Measurements from ENCODE around the gene KIAA1328. TPM values are rescaled to one million over a fixed set of nuclear protein-coding genes. Genes with fewer than 3 reads are reported as not detected.

The KIAA1328 gene
- total RNA-seq (2012; rRNA removed) = 7.1 and 7.2 TPM in 2 replicates

DNA sequence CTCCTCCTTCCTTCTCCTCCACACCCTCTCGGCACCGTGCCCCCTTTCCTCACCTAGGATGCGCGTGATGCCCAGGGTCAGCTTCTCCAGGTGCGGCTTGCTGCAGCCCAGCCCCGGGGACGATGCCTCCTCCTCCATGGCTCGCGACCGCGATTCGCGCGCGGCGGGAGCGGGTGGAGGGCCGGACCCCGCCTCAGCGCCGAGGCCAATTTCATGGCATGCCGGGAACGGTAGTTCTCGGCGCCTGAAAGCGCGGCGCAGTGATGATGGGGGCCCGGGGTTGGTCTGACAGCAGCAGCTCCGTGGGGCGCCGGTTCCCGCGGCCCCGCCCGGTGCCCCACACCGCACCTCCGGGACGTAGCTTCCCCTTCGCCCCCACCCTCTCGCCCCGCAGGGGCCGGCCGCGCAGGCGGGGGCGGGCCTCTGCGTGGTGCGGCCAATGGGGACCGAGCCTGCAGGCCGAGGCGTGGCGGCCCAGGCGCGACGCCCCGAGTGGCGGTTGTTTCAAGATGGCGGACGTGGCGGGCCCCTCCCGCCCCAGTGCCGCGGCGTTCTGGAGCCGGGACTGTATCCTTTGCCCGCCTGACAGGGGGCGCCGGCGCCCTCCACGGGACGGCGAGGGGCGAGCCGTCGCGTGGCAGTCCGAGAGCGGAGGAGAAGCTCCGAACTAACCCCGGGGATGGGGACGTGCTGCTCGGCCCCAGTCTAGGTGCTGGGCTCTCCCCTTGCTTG lies at the start of gene KIAA1328, which contains the start of gene TPGS2:
KIAA1328 (plus strand) TSS at position 498 of the 732 bp plus-strand sequence; CDS start at position 510, 12 bp downstream.
TPGS2 (minus strand) TSS at position 373 of the 732 bp plus-strand sequence; CDS start at position 138, 235 bp downstream.
- H3K36me3 ChIP-seq (ENCODE audit: insufficient read depth, low read length) = no peaks in the 10 kb centered on the region
- H3K9me3 ChIP-seq (replicated peaks; ENCODE audit: low read length) = no peaks in the 10 kb centered on the region
- peaks cover 27% of the 10 kb centered on the region for H3K4me1 ChIP-seq (ENCODE audit: control insufficient read depth, insufficient read depth, low read length)
- H3K9ac ChIP-seq (ENCODE audit: low read depth, low read length) = peak within 1 kb of the TSS; percentile 81
- peak within 1 kb of the TSS; percentile 81 for H3K4me3 ChIP-seq (ENCODE audit: low read length)
- H3K27me3 ChIP-seq (ENCODE audit: control insufficient read depth, insufficient read depth, low read length) = no peaks in the 10 kb centered on the region
- H3K4me2 ChIP-seq (ENCODE audit: low read length) = peak within 1 kb of the TSS; percentile 96

DNA sequence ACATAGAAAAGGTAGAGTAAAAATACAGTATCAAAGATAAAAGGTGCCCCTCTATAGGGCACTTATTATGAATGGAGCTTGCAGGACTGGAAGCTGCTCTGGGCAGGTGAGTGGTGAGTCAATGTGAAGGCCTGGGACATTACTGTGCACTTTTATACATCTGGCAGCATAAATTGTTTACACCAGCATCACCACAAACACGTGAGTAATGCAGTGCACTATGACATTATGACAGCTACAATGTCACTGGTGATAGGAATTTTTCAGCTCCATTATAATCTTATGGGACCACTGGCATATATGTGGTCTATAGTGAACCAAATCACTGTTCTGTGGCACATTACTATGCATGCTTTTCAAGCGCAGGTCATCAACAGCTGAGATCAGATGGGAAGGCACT lies 48.2 kb upstream of the KIAA1328 start:
- no peaks in the 10 kb centered on the region for H3K27me3 ChIP-seq (ENCODE audit: control insufficient read depth, insufficient read depth, low read length)

DNA sequence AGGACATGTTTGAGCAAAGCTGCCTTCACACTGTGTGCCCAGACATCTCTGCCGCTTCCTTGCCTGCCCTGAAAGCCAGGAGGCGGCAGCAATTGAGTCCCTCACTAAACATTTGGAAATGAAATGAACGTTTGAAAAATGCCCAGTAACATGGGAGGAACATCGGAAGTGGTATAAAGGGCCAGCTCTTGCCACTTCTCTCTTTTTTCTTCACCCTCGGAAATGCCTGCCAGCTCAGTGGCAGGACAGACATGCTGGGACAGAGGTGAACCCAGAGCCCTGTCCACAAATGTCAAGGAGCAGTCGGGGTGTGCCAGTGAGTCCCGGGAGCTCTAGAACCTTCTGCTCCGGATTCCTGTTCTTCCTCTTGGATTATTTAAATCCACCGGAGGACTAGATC lies 46.2 kb upstream of the KIAA1328 start:
- H3K4me1 ChIP-seq (ENCODE audit: control insufficient read depth, insufficient read depth, low read length) = peaks cover 8% of the 10 kb centered on the region
- no peak overlapping the region for H3K9ac ChIP-seq (ENCODE audit: low read depth, low read length)
- no peaks in the 10 kb centered on the region for H3K27me3 ChIP-seq (ENCODE audit: control insufficient read depth, insufficient read depth, low read length)
- H3K36me3 ChIP-seq (ENCODE audit: insufficient read depth, low read length) = no peaks in the 10 kb centered on the region
- H3K9me3 ChIP-seq (replicated peaks; ENCODE audit: low read length) = no peaks in the 10 kb centered on the region
- no peak overlapping the region for H3K4me2 ChIP-seq (ENCODE audit: low read length)
- no peak overlapping the region for H3K4me3 ChIP-seq (ENCODE audit: low read length)

More for the DNA sequence above, 48.2 kb upstream of the KIAA1328 start:
- Histone ChIP-seq H3K4me1 (ENCODE audit: control insufficient read depth, insufficient read depth, low read length) (no peaks in the 10 kb centered on the region), H3K9ac (ENCODE audit: low read depth, low read length) (no peak overlapping the region), H3K9me3 (replicated peaks; ENCODE audit: low read length) (no peaks in the 10 kb centered on the region), H3K4me2 (ENCODE audit: low read length) (no peak overlapping the region), H3K4me3 (ENCODE audit: low read length) (no peak overlapping the region), H3K36me3 (ENCODE audit: insufficient read depth, low read length) (no peaks in the 10 kb centered on the region)

DNA sequence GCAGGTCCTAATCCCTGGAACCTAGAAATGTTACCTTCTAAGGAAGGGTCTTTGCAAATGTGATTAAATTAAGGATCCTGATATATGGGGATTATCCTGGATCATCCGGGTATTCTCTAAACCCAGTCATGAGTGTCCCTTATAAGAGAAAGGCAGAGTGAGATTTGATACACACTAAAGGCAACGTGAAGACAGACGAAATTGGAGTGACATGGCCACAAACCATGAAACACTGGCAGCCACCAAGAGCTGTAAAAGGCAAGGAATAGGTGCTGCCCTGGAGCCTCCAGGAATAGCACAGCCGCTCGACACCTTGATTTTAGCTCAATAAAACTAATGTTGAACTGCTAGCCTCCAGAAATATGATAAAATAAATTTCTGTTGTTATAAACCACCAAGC lies 45.1 kb upstream of the KIAA1328 start:
- H3K9ac ChIP-seq (ENCODE audit: low read depth, low read length) = no peak overlapping the region
- H3K9me3 ChIP-seq (replicated peaks; ENCODE audit: low read length) = no peaks in the 10 kb centered on the region
- H3K4me2 ChIP-seq (ENCODE audit: low read length) = no peak overlapping the region
- H3K4me1 ChIP-seq (ENCODE audit: control insufficient read depth, insufficient read depth, low read length) = peaks cover 8% of the 10 kb centered on the region
- H3K36me3 ChIP-seq (ENCODE audit: insufficient read depth, low read length) = no peaks in the 10 kb centered on the region
- no peaks in the 10 kb centered on the region for H3K27me3 ChIP-seq (ENCODE audit: control insufficient read depth, insufficient read depth, low read length)
- no peak overlapping the region for H3K4me3 ChIP-seq (ENCODE audit: low read length)

DNA sequence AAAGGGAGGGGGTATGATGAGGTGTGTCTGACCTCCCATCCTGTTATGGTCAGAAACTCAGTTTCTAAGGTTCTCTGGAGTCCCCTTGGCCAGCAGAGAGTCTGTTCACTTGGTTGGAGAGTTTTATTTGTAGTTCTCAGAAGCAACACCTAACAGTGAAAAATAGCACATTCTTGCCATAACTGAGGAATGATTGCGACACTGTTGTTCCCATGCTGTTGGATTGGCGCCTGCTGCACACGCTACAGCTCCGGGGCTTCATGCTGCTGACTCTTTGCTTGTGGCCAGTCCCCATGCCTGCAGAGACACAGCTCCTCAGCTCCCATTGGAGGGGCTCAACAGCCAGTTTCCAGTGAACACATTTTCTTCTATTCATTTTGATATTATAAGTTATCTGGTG lies 42.2 kb upstream of the KIAA1328 start:
- Histone ChIP-seq H3K4me3 (ENCODE audit: low read length) (no peak overlapping the region), H3K9ac (ENCODE audit: low read depth, low read length) (no peak overlapping the region), H3K9me3 (replicated peaks; ENCODE audit: low read length) (no peaks in the 10 kb centered on the region), H3K4me2 (ENCODE audit: low read length) (peak overlapping the region; percentile 46), H3K27me3 (ENCODE audit: control insufficient read depth, insufficient read depth, low read length) (no peaks in the 10 kb centered on the region), H3K36me3 (ENCODE audit: insufficient read depth, low read length) (peaks cover 9% of the 10 kb centered on the region), H3K4me1 (ENCODE audit: control insufficient read depth, insufficient read depth, low read length) (peaks cover 8% of the 10 kb centered on the region)

DNA sequence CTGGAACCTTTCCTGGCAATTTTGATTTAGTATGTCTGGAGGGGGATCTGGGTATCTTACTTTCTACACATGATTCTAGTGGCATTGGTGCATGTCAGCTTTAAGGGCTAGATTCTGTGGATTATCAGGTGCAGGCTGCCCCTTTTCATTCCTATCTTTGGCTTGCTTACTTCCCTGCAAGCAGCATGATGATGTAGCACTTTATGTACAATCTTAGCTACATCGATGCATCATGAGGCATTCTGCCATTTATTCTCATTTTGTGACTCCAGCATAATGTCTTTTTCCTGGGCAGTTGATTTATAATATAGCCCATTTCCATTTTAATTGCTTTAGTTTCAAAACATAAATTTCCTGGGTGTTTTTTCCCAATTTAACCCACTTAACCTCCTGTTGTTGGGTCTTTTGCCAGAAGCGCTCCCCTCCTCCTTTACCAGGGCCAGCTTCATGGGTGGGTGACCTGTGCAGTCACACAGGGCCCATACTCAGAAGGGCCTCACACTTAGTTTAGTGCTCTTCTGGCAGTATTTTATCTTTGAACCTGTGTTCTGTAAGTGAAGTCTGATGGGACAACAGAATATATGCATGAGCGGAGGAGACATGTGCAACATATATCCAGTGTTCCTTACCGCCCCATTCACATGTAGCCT lies 36.2 kb upstream of the KIAA1328 start:
- Histone ChIP-seq H3K9me3 (replicated peaks; ENCODE audit: low read length) (no peaks in the 10 kb centered on the region), H3K9ac (ENCODE audit: low read depth, low read length) (no peak overlapping the region), H3K27me3 (ENCODE audit: control insufficient read depth, insufficient read depth, low read length) (no peaks in the 10 kb centered on the region), H3K4me1 (ENCODE audit: control insufficient read depth, insufficient read depth, low read length) (no peaks in the 10 kb centered on the region), H3K4me2 (ENCODE audit: low read length) (no peak overlapping the region), H3K4me3 (ENCODE audit: low read length) (no peak overlapping the region), H3K36me3 (ENCODE audit: insufficient read depth, low read length) (peaks cover 46% of the 10 kb centered on the region)

DNA sequence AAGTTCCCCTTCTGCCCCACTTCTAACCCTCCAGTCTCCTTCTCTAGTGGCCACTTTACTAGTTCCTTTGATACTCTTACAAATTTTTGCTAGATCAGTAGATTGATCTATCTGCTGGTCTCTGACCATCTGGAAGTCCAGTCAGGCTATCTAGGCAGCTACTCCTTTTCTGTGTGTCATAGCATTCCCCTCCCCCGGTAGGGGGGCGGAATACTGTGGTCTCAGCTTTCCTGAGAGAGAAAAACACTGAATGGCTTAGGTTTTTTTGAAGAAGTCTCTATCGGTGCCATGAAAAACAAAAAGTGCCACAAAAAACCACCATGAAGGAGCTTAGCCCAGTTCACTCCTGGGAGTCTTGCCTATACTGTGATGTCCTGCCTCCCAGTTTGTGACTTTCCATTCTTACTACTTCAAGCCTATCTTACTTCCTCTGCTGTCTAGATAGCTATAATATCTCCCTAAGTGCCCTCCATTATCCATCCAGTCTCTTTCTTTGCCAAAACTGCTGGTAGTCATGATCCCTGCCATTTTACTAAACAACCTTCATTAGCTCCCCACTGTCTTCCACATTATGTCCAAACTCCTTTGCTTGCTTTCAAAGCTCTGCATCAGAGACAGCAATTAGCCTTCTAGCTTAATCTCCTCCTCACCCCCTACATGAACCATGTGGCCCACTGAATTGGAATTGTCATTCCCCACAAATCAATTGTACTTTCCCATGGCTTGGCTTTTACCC lies 30.0 kb upstream of the KIAA1328 start:
- H3K4me1 ChIP-seq (ENCODE audit: control insufficient read depth, insufficient read depth, low read length) = peaks cover 5% of the 10 kb centered on the region

DNA sequence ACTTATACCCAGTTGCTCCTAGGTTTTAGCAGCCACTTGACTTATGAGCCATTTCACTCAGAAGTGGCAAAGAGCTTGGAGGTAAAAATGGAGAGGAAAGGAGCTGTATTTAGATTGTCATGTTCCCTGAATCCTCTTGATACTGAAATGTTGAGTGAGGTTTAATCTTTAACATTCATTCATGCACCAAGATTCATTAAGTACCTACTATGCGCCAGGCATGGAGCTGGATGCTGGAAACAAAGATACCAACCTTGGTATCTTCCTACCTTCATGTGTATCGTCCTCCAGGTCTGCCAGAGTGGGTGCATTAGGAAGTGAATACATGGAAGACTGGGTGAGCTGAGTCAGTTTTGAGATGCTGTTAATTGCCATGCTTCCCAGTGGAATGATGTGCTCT lies 23.8 kb upstream of the KIAA1328 start:
- Histone ChIP-seq H3K4me1 (ENCODE audit: control insufficient read depth, insufficient read depth, low read length) (peaks cover 5% of the 10 kb centered on the region), H3K4me2 (ENCODE audit: low read length) (no peak overlapping the region), H3K9ac (ENCODE audit: low read depth, low read length) (no peak overlapping the region), H3K4me3 (ENCODE audit: low read length) (no peak overlapping the region), H3K9me3 (replicated peaks; ENCODE audit: low read length) (no peaks in the 10 kb centered on the region), H3K36me3 (ENCODE audit: insufficient read depth, low read length) (peaks cover 53% of the 10 kb centered on the region), H3K27me3 (ENCODE audit: control insufficient read depth, insufficient read depth, low read length) (no peaks in the 10 kb centered on the region)

More for the DNA sequence above, 30.0 kb upstream of the KIAA1328 start:
- H3K27me3 ChIP-seq (ENCODE audit: control insufficient read depth, insufficient read depth, low read length) = no peaks in the 10 kb centered on the region
- H3K36me3 ChIP-seq (ENCODE audit: insufficient read depth, low read length) = peaks cover 58% of the 10 kb centered on the region
- no peak overlapping the region for H3K4me3 ChIP-seq (ENCODE audit: low read length)
- H3K4me2 ChIP-seq (ENCODE audit: low read length) = no peak overlapping the region
- no peak overlapping the region for H3K9ac ChIP-seq (ENCODE audit: low read depth, low read length)
- H3K9me3 ChIP-seq (replicated peaks; ENCODE audit: low read length) = no peaks in the 10 kb centered on the region

DNA sequence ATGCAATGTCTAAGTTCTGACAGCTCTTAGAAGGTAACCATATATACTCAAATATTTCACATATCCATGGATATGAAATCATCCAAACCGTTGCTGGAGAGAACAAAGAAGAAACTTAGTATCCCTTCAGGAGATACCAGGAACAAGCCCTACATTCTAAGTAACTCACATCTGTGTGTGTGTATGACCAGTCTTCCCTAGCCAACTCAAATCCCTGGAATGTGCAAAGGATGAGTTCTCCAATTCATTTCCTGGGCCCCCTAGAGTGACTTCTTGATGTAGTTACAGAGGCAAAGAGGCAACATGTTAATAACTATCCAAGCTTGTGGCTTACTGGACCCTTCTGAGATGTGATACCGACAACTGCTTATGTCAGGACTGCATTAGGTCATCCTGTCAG lies 20.2 kb upstream of the KIAA1328 start:
- Histone ChIP-seq H3K9ac (ENCODE audit: low read depth, low read length) (no peak overlapping the region), H3K36me3 (ENCODE audit: insufficient read depth, low read length) (peaks cover 38% of the 10 kb centered on the region), H3K4me2 (ENCODE audit: low read length) (no peak overlapping the region), H3K4me1 (ENCODE audit: control insufficient read depth, insufficient read depth, low read length) (peaks cover 5% of the 10 kb centered on the region), H3K27me3 (ENCODE audit: control insufficient read depth, insufficient read depth, low read length) (no peaks in the 10 kb centered on the region), H3K9me3 (replicated peaks; ENCODE audit: low read length) (no peaks in the 10 kb centered on the region), H3K4me3 (ENCODE audit: low read length) (no peak overlapping the region)

DNA sequence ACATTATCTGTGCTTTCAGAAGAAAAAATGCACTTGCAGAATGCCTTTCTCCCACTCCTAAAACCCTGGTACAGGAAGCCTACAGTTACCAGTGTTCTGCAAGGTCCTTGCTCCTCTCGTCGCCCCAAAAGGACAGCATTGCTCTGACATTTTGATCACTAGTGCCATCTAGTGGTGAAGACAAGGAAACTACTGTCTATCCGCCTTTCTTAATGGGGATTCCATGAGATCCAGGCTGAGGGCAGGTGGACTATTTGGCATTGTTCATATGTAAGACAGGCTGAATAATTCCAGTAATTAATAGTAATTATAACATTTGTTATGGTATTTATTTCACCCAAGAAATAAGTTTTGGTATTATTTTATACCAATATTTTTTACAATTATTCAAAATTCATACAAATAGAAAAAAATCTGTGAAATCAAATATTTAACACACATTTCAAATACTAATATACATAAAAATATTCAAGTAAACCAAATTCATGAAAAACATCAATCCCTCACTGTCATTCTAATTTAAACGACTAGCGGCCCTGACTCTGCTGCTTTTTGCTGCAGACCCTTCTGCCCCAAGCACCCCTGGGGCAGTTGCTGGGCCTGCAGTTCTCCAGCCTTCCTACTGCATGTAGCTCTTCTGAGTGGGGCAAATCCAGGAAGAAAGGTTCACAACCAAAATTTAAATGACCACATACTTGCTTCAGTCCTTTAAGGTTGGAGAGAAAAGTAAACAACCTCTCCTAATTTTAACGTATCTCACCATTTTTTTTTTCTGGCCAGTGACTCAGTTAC lies 19.1 kb upstream of the KIAA1328 start:
- Histone ChIP-seq H3K36me3 (ENCODE audit: insufficient read depth, low read length) (peaks cover 36% of the 10 kb centered on the region), H3K9ac (ENCODE audit: low read depth, low read length) (no peak overlapping the region), H3K27me3 (ENCODE audit: control insufficient read depth, insufficient read depth, low read length) (no peaks in the 10 kb centered on the region), H3K4me1 (ENCODE audit: control insufficient read depth, insufficient read depth, low read length) (peaks cover 5% of the 10 kb centered on the region), H3K9me3 (replicated peaks; ENCODE audit: low read length) (no peaks in the 10 kb centered on the region), H3K4me3 (ENCODE audit: low read length) (no peak overlapping the region), H3K4me2 (ENCODE audit: low read length) (no peak overlapping the region)

DNA sequence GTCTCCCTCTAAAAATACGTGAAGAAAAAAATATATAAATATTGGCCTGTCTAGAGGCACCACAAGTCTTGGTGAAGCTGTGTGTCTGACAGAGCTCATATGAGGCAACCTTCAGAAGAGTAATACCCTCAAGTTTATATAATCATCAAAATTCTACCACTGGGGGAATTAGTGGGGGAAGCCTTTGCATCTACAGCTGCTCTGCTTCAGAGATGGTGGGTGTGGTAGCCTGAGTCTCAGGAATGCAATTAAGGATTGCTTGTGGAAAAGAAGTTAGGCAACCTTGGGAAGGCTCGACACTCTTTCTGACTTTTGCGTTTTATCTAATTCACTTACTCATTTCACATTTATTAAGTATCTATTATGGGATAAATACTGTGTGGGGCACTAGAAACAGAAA lies 17.5 kb upstream of the KIAA1328 start:
- H3K9me3 ChIP-seq (replicated peaks; ENCODE audit: low read length) = no peaks in the 10 kb centered on the region
- H3K27me3 ChIP-seq (ENCODE audit: control insufficient read depth, insufficient read depth, low read length) = no peaks in the 10 kb centered on the region
- no peak overlapping the region for H3K4me3 ChIP-seq (ENCODE audit: low read length)
- no peak overlapping the region for H3K9ac ChIP-seq (ENCODE audit: low read depth, low read length)
- H3K4me2 ChIP-seq (ENCODE audit: low read length) = no peak overlapping the region
- peaks cover 5% of the 10 kb centered on the region for H3K4me1 ChIP-seq (ENCODE audit: control insufficient read depth, insufficient read depth, low read length)
- peaks cover 20% of the 10 kb centered on the region for H3K36me3 ChIP-seq (ENCODE audit: insufficient read depth, low read length)
